Measurements from ENCODE around the gene RNF151.
"Not testable (repeated sequence)": the region's sequence is repeated elsewhere in the genome, so short reads cannot be mapped to it uniquely, and the experiment has no call there.

Gene RNF151

DNA sequence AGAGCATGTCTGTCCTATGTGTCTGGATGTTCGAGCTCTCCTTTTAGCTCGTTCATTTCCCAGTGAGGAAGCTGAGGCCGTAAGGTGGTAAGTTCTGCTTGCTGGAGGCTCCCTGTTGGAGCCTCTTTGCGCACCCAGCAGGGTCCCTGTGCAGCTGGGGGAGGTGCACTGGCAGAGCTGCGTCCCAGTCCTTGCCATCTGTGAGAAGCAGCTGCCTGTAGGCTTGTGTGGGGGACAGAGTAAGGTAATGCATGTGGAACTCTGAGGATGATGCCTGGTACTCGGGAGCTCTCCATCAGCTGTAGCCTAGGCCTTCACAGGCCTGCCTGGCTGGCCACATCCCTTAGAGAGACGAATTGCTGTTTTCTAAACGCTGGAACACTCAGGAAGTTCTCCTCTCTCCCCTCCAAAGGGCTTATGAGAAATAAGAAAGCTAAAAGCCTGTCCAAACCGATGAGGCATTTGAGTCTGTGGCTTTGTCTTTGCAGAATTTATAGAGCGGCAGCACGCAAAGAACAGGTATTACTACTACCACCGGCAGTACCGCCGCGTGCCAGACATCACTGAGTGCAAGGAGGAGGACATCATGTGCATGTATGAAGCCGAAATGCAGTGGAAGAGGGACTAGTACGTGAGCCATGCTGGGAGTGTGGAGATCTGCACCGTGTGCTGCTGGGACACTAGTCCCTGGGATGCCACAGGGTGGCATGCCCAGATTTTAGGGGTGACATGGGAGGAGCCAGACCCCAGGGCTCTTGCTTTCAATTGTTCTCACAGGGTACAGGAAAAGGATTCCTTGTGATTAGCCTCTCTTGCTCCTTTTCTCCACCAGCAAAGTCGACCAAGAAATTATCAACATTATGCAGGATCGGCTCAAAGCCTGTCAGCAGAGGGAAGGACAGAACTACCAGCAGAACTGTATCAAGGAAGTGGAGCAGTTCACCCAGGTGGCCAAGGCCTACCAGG lies 5.7 kb upstream of the RNF151 start:
- DNase-seq (ENCODE audit: extremely low read depth, insufficient read length) = peak; percentile 74
- Histone ChIP-seq H3K4me3 (replicated peaks; ENCODE audit: low read depth, low read length) (peak overlapping the region; percentile 69), H3K27me3 (replicated peaks; ENCODE audit: control insufficient read depth, insufficient read depth, low read length) (no peaks in the 10 kb centered on the region), H3K36me3 (ENCODE audit: control insufficient read depth, insufficient read depth, low read length) (peaks cover 21% of the 10 kb centered on the region)
- TF ChIP-seq CTCF (IDR thresholded peaks at IDR 0.05; ENCODE audit: insufficient read depth, low read length, poor library complexity, severe bottlenecking) = no peak

- no peak for TF ChIP-seq CTCF (IDR thresholded peaks at IDR 0.05; ENCODE audit: insufficient read depth, low read length, poor library complexity, severe bottlenecking)
- Histone ChIP-seq H3K27me3 (replicated peaks; ENCODE audit: control insufficient read depth, insufficient read depth, low read length) (no peaks in the 10 kb centered on the region), H3K4me3 (replicated peaks; ENCODE audit: low read depth, low read length) (peak overlapping the region; percentile 13; the same call in 1 of the 2 replicates), H3K36me3 (ENCODE audit: control insufficient read depth, insufficient read depth, low read length) (peaks cover 21% of the 10 kb centered on the region)
- DNase-seq (ENCODE audit: extremely low read depth, insufficient read length) = peak; percentile 25
Measured at GRCh38 chr16:1961651-1962067, 5.0 kb upstream of the RNF151 start.

DNA sequence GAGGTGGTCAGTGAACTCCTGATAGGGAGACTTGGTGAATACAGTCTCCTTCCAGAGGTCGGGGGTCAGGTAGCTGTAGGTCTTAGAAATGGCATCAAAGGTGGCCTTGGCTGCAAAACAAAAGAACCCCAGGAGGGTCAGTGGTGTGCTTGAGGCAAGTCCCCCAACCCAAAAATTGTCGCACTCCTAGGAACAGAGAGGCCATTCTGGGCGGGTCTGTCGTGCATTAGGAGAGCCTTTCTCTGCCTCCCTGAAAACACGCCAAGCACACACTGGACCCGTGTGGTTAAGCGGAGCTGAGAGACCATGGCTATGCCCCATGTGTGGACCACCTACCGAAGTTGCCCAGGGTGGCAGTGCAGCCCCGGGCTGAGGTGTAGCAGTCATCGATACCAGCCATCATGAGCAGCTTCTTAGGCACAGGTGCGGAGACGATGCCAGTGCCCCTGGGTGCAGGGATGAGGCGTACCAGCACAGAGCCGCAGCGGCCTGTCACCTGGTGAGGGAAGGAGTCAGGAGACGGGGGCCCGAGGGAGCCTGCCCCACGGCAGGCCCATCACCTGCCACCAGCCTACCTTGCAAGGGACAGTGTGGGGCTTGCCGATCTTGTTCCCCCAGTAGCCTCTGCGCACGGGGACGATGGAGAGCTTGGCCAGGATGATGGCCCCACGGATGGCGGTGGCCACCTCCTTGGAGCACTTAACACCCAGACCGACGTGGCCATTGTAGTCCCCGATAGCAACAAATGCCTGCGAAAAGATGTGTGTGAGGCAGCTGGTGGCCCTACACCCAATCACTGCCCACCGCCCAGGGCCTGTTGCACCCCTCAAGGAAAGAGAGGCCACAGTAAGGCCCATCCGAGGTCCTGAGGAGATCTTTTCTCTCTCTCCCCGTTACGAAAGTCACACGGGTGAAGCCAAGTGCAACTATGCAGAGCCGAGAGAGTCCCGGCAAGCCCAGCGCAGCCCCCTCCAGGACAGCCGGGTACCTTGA lies 4.2 kb upstream of the RNF151 start:
- Histone ChIP-seq H3K36me3 (ENCODE audit: control insufficient read depth, insufficient read depth, low read length) (peaks cover 21% of the 10 kb centered on the region), H3K4me3 (replicated peaks; ENCODE audit: low read depth, low read length) (peak overlapping the region; percentile 83)
- H3K27me3 ChIP-seq (replicated peaks; ENCODE audit: control insufficient read depth, insufficient read depth, low read length) = not testable (repeated sequence)
- peak; percentile 21 for DNase-seq (ENCODE audit: extremely low read depth, insufficient read length)

- no peaks in the 10 kb centered on the region for H3K27me3 ChIP-seq (replicated peaks; ENCODE audit: control insufficient read depth, insufficient read depth, low read length)
Measured at GRCh38 chr16:1963806-1964505, 2.7 kb upstream of the RNF151 start.

More at GRCh38 chr16:1963806-1964505, 2.7 kb upstream of the RNF151 start:
- peak; percentile 67 for DNase-seq (ENCODE audit: extremely low read depth, insufficient read length)
- TF ChIP-seq CTCF (IDR thresholded peaks at IDR 0.05; ENCODE audit: insufficient read depth, low read length, poor library complexity, severe bottlenecking) = peak; percentile 32
- Histone ChIP-seq H3K4me3 (replicated peaks; ENCODE audit: low read depth, low read length) (peak overlapping the region; percentile 83), H3K36me3 (ENCODE audit: control insufficient read depth, insufficient read depth, low read length) (peaks cover 21% of the 10 kb centered on the region)
